ENCODE measurements around the gene NAA40. TPM values are rescaled to one million over a fixed set of nuclear protein-coding genes. Genes with fewer than 3 reads are reported as not detected.

Gene NAA40
- total and polyA plus RNA-seq, 2 of the 13 experiments (the other 11 are each of a cell fraction or from before 2014, with no cell fraction given), result 11.1 to 17.9 TPM

DNA sequence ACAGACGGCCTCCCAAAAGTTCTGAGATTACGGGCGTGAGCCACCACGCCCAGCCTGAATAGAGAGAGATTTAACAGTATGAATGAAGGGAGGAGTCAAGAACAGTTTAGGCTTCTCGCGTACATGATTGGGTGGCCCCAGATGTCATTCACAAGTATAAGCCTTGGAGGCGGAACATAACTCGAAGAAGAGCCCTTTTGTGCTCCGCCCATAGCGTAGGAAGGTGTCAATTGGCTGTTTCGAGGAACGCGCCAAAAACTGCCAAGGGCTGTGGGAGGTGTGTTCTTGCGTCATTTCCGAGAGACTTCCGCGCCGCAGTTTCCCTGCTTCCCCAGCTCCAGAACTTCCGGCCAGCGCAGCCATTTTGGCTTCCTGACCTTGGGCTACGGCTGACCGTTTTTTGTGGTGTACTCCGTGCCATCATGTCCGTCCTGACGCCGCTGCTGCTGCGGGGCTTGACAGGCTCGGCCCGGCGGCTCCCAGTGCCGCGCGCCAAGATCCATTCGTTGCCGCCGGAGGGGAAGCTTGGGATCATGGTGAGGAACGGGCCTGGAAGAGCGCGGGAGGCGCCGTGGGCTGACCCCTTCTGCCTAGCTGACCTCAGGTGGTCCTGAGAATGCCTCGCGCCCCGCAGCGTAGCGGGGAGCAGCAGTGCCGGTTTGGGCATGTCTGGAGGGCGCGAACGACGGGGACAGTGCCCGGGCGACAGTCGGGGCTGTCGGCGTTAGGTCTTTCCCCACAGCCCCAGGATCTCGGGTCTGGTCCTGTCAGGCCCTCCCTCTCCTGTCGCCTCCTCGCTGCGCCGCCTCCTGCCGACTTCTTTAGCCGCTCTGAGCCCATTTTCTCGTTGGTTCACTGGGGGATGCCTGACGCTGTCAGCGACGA, 35.7 kb downstream of the NAA40 start, which contains the start of gene COX8A (continued):
- TF ChIP-seq GLI4 (CRISPR knock-in tag; IDR thresholded peaks at IDR 0.05; ENCODE audit: borderline replicate concordance), result peak; percentile 99; the same call in 1 of the 2 replicates
- TF ChIP-seq ZSCAN22 (CRISPR knock-in tag; IDR thresholded peaks at IDR 0.05), result no peak
- TF ChIP-seq ZNF232 (CRISPR knock-in tag; IDR thresholded peaks at IDR 0.05; ENCODE audit: borderline replicate concordance), result peak; percentile 62; the same call in 1 of the 2 replicates
- peak; percentile 56; the same call in 1 of the 2 replicates for TF ChIP-seq ZNF354B (CRISPR knock-in tag; IDR thresholded peaks at IDR 0.05)
- TF ChIP-seq RERE (CRISPR knock-in tag; IDR thresholded peaks at IDR 0.05; ENCODE audit: low read depth), result no peak
- TF ChIP-seq HMG20A (CRISPR knock-in tag; IDR thresholded peaks at IDR 0.05; ENCODE audit: borderline replicate concordance), result no peak
- no peak for TF ChIP-seq ETS1 (CRISPR knock-in tag; IDR thresholded peaks at IDR 0.05)
- peak; percentile 95 for TF ChIP-seq ZFY (CRISPR knock-in tag; IDR thresholded peaks at IDR 0.05)
- 0 out of 2 replicates have a peak, but pooled peaks have one; percentile 13 for TF ChIP-seq ZNF629 (CRISPR knock-in tag; conservative IDR thresholded peaks at IDR 0.05)
- no peak; the same call in 1 of the 2 replicates for TF ChIP-seq ELF4 (CRISPR knock-in tag; IDR thresholded peaks at IDR 0.05; ENCODE audit: borderline replicate concordance)
- TF ChIP-seq TCF7L2 (IDR thresholded peaks at IDR 0.05; ENCODE audit: low read depth, low read length), result no peak
- TF ChIP-seq HCFC1 (IDR thresholded peaks at IDR 0.05; ENCODE audit: low read depth, low read length), result 0 out of 2 replicates have a peak, but pooled peaks have one; percentile 29
- 0 out of 2 replicates have a peak, but pooled peaks have one; percentile 23 for TF ChIP-seq ZSCAN12 (CRISPR knock-in tag; IDR thresholded peaks at IDR 0.05)
- no peak for TF ChIP-seq ZFP36L2 (CRISPR knock-in tag; IDR thresholded peaks at IDR 0.05)
